ENCODE results near the gene CFAP73.
"Not testable (repeated sequence)": the region's sequence is repeated elsewhere in the genome, so short reads cannot be mapped to it uniquely, and the experiment has no call there.

The CFAP73 gene

DNA sequence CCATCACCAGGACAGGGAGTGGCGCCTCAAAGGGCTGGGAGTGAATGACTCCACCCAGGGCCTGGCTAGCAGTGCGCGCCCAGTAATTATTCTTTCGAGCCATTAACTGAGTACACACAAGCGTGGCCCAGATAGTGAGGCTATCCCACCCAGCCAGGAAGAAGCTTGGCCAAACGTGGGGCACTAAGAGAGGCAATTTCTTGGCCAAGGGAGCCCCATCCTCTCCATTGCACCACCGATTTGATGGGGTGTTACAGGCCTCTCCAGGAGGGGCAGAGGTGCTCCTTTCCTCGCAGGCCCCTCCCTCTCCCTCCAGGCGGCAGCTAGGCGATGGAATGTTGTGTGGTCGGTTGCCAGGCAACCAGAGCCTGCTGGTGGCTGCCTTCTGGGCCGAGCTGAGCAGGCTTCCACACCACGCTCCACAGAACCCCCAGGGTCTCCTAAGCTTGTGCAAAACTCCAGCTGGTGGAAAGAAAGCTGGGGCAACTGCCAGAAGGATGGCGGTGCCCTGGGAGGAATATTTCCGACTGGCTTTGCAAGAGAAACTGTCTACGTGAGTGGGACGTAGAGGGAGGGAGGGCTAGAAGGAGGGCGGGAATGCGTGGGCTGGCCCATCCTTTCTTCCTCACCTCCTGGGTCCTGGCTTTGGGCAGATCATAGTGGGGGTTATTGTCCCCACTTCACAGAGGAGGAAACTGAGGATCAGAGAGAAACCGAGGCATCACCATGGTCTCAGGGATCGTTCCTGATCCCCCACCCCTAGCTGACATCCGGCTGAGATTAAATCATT, at the start of gene CFAP73:
TSS of gene CFAP73 (plus strand) at position 364 of the 790 bp plus-strand sequence. CDS start at position 498, 134 bp downstream.
- DNase-seq (ENCODE audit: low spot score), result peak; percentile 90

DNA sequence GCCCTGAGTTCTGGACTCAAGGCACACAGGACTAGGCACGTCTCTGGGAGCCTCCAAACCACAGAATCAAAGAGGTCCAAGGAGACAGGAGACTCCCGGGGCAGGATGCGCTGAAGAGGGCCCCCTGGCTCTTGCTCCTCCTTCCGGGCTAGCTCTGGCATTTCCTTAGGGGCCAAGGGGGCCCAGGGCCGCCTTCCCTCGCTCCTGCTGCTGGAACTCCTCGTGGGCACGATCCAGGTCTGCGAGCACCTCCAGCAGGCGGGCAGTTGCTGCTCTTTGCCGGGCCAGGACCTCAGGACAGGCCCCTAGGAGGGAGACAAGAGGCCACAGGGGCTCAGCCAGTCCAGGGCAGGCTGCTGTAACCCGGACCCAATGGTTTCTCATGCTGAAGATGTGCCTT, 49.8 kb upstream of the CFAP73 start:
- no peak for DNase-seq (ENCODE audit: low spot score)

DNA sequence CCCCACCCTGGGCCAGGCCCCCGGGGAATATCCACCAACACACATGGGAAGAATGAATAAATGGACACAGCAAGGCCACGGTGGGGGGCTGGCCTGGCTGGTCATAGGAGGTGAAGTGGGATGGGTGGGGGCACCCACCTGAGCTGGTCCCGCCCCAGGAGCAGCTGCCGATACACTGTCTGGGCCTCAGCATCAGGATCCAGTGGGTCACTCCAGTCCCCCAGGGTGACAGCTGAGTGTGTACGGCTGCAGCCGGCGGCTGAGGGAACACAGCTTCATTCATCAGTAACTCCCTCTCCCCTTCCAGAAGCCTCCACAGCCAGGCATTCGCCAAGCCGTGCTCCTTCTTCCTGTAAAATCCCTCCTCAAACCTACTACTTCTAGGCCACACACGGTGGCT, 47.8 kb upstream of the CFAP73 start:
- no peak for DNase-seq (ENCODE audit: low spot score)

DNA sequence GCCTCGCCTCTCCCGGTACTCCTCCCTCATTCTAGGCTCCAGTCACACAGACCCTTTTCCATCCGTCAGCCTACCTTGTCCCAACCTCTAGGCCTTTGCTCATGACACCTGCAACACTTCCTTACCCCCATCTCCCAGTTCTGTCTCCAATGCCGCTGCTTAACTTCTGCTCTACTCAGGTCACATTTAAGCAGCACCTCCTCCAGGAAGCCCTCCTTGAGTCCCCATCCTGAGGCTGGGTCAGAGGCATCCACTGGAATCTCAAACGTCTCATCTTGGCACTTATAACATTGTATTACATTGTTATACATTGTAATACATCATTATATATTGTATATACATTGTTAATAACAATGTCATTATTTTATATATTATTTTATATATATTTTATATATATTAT, 46.7 kb upstream of the CFAP73 start:
- DNase-seq (ENCODE audit: low spot score), result no peak

DNA sequence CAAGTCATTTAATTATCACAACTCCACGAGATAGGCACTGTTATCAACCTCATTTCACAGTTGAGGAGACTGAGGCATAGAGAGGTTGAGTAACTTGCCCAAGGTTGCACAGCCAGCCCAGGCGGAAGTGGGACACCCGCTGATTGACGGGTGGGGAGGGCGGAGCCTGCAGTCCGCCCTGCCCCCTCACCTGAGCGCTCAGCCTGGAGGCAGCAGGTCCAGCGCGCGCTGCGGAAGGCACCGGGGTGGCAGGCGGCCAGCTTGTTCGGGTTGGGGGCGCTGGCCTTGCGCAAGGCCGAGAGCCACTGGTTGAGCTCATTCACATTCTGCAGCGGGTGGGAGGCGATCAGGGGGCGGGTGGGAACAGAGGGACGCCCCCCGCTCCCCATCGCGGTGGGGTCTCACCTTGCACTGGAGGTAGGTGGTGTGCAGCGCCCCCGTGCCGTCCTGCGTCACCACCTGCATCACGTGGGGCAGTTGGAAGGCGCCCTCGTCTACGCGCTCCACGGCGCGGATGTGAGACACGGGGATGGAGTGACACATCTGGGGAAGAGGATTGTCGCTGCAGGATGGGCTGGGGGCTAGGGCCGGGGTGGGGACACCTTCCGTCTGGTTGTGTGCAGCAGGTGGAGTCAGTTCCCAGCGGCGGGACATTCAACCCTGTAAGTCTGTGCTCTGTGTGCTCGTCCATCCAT, 45.6 kb upstream of the CFAP73 start:
- no peak for DNase-seq (ENCODE audit: low spot score)

DNA sequence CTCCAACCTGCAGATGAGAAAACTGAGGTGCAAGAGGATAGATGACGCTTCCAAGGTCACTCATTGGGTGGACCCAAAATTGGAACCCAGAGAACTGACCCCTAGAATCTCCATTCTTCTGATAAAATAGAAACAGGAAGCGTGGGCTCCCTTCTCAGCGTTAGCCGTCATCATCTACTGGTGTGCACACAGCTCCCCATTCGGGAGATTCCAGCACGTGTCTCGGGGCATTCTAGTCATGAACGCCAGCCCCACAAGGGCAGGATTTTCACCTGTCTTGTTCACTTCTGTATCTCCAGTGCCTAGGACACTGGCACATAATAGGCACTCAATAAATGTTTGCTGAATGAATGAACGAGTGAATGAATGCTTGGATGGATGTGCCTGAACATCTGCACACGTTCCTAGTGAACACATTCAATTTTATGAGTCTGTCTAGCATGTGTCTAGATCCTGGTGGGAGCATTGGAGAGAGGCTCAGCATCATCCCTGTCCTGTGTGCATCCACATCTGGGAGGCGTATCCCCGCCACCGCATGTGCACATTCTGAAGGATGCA, 44.5 kb upstream of the CFAP73 start:
- DNase-seq (ENCODE audit: low spot score), result no peak

DNA sequence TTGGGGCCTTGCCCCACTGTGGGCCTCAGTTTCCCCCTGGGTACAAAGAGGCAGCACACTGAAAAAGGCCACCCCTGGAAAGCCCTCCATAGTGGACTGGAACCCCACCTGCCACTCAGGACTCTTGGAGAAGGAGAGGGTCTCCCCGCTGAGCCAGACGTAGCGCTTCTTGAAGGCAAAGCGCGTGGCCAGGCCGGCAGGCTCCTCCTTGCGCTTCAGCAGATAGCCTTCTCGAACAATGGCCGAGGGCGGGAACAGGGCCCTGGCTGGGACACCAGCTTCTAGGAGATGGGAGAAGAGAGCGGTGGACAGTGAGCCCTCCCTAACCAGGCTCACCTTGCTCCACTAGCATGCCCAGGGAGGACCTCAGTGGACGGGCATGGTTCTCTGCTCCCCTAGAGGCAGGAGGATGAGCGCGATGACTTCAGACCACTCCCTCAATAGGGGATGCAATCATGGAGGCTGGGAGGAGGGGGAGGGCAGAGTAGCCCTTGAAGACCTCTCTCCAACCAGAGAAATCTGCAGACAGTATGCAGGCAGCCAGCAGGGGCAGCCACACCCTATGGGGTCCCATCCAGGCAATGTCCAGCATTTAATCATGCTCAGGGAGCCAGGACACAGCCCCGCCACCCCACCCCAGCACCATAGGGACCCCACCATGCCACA, 43.8 kb upstream of the CFAP73 start:
- no peak for DNase-seq (ENCODE audit: low spot score)

DNA sequence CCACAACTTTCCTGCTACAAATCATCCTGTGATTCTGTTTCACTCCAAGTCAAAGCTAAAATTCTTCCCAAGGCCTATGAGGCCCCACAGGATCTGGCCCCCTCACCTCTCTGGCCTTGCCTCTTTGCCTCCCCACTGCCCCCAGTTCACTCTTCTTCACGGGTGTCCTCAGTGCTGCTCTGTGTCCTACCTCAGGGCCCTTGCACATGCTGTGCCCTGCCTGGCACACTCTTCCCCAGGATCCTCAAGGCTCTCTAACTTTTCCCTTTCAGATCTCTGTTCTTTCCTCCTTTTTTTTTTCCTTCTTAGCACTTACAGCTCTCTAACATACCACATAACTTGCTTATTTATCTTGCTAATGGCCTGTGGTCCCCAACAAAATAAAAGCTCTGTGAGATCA, 43.2 kb upstream of the CFAP73 start:
- no peak for DNase-seq (ENCODE audit: low spot score)

DNA sequence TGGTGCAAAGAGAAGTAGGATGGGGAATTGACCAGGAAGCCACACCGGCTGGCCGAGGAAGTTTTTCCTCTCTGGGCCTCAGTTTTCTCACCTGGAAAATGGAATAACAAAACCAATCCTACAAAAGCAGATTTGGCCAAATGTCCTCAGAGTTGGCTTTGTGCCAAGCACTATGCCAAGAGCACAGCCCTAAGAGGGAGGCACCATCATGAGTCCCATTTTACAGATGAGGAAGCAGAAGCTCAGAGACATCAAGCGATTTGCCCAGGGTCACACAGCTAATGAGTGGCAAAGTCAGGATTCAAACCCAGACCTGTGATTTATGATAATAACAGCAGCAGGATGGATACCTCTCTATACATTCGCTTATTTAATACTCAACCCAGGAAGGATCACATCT, 41.2 kb upstream of the CFAP73 start:
- no peak for DNase-seq (ENCODE audit: low spot score)

DNA sequence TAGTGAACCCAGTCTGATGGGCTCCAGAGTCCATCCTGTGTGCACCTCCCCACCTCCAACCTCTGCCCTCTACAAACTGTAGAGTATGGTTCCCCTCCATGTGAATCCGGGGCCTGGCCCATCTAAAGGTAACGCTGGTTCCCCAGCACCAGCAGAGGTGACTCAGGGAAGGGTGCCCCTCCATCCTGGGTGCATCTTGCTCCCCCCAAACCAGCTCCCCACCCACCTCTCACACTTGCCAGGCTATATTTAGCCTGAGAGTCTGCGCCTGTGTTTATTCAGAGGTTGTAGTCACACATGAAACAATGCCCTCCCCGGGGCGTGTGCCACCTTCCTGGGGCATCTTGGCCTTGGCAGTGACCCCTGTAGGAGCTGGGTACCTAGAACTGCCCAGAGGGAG, 40.2 kb upstream of the CFAP73 start:
- no peak for DNase-seq (ENCODE audit: low spot score)

DNA sequence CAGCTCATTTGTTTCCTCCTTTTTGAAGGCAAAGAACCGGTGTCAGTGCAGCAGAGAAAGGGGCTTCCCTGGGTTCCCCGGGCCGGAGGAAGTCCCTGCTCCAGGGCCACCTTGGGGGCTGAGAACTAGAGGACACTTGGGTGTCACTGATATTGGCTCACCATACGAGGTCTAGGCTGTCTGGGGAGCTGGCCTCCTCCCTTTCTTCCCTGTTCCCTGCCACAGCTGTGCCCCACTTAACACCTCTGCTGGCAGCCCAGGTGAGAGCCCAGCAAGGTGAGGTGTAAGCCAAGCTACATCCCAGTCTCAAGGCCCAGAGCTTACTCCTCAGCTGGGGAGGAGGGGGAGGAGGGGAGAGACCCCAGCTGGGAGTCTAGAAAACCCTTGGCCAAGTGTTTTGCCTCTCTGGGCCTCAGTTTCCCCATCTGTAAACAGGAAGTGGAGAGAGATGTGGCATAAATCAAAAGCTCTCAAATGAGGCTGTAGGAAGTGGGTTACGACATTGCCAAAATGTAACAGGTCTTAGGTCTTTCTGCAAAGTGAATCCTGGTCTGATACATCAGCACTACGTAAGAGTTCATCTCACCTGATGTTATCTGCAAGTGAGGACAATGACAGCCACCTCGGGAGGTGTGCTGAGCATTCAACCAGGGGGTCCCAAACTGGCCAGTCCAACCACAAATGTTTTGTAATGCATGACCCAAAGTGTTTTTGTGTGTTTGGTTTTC, 39.5 kb upstream of the CFAP73 start:
- no peak for DNase-seq (ENCODE audit: low spot score)

DNA sequence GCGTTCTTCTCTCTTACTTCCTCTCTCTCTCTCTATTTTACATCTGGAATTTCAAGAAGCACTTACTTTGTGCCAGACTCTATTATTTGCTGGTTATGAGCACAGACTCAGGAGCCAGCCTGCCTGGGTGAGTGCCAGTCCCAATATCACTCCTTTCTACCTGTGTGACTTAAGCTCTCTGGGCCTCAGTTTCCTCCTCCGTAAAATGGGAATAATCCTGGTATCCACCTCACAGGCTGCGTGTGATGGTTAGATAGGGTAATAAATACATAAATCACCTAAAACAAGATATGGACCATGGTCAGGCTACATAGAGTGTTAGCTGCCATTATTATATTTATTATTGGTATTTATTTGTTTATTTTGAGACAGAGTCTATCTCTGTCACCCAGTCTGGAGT, 38.3 kb upstream of the CFAP73 start:
- DNase-seq (ENCODE audit: low spot score), result no peak

DNA sequence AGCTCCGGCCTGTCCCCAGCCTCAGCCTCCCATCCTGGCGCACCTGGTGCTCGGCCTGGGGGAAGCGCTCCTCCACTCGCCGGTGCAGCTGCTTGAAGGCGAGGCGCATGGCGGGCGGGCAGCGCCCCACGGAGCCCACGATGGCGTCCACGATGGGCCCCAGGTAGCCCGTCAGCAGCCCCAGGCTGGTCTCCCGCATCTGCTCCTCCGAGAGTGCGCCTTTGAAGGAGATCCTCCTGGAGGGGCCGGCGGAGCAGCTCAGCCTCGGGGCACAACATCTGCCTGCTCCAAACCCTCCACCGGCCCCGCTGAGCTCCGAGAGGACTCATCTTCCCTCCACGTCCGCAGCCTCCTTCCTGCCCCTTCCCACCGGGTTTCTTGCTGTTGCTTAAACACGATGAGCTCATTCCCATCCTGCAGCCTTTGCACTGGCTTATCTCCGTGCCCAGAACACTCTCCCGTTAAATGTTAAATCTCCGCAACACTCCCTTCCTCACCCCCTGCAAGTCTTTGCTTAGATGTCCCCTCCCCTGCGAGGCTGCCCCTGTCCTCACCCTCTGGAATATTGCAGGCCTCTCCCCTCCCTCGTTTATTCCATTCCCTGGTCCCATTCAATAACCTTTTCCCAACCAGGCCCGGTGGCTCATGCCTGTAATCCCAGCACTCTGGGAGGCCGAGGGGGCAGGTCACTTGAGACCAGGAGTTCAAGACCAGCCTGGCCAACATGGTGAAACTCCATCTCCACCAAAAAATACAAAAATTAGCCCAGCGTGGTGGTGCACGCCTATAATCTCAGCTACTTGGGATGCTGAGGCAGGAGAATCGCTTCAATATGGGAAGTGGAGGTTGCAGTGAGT, 37.3 kb upstream of the CFAP73 start:
- DNase-seq (ENCODE audit: low spot score), result no peak

DNA sequence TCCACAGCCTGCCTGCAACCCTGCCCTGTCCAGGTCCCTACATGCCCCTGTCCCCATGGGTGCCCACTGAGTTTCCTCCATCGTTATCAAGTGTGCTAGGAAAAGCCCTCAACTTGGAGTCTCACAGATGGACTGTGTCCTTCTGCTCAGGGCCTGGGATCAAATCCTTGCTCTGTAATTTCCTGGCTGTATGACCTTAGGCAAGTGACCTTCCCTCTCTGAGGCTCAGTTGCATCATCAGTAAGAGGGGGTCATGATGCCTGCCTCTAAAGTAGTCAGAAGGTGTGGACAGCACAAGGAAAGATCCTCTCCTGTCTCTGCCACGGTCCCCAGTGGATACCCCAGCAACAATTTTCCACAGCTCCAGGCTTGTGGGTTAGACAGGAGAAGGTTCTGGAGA, 36.1 kb upstream of the CFAP73 start:
- no peak for DNase-seq (ENCODE audit: low spot score)

DNA sequence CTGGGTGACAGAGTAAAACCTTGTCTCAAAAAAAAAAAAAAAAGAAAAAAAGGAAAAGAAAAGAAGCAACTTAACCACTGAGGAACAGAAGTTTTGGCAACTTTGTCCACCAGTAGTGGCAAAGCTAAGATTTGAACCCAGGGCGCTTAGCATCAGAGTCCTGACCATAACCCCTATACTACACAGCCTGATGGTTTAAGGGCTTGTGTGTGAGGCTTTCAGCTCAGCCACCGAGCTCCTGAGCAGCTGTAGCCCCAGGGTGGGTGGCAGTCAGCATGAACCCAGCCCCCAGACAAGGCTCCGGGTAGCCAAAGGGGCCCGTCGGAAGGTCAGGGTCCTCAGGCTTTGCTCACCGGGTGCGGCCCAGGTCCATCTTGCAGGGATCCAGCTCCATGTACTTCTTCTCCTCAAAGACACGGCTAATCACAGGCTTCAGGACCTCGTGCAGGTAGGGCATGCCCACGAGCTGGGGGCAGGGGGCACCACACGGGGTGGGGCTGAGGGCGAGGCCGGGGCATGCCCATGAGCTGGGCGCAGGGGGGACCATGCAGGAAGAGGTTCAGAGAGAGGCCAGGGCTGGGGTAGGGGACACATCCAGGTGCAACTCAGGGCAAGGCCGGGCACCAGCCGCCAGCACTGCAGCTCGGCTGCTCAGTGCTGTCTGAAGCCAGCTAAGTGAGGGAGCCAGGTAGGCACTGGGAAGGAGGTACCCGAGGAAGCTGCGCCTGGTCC, 34.9 kb upstream of the CFAP73 start:
- no peak for DNase-seq (ENCODE audit: low spot score)

DNA sequence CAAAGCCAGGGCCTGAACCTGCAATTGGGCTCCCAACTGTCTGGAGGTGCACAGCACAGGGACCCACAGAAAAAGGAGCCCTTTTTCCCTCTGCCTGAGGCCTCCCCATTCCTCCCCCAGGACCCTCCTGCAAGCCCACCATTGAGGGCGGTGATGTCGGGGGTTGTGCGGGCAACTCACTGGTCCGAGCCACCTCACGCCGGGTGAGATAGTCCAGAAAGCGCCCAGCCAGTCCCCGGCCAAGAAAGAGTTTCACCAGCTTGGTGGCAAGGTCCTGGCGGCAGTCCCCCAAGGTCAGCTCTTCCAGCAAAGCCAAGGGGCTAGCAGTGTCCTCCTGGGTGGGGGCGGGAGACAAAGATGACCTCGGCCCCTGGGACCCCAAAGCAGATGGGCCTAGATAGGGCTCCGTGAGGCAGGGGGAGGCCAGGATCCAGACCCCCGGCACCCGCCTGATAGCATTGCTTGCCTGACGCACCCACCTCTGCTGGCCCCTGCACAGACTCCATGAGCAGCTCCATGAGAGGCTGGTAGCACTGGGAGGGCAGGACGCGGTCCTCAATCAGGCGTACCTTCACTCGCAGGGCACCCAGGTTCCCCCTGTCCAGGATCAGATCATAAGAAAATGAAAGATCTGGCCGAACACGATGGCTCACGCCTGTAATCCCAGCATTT, 33.9 kb upstream of the CFAP73 start:
- no peak for DNase-seq (ENCODE audit: low spot score)

DNA sequence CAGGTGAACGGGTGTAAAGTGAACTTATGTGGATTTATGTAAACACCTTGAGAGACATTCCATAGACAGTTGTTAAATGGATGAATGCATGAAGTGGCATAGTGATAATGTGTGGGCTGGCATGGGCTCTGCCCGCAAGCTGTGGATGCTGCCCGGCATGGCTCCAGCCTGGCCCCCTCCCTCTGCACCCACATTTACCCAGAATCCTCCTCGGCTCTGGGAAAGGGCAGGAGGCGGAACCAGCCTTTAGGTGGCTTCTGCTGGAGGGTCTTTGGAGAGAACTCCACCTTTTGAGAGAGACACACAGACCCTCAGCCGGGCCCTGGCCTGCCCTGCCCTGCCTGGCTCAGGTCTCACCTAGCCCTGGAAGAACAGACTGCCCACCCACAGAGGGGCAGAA, 32.6 kb upstream of the CFAP73 start:
- DNase-seq (ENCODE audit: low spot score), result no peak

DNA sequence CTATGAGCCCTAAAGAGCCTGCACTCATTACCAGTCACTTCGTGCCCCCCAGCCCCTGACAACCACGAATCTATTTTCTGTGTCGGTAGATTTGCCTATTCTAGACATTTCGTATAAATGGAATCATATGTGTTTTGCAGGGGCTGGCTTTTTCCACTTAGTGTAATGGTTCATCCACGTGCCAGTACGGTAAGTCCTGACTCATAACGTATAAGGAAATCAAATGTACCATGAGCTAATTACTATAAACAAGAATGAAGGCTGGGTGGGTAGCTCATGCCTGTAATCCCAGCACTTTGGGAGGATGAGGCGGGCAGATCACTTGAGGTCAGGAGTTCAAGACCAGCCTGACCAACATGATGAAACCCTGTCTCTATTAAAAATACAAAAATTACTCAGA, 31.8 kb upstream of the CFAP73 start:
- DNase-seq (ENCODE audit: low spot score), result not testable (repeated sequence)

DNA sequence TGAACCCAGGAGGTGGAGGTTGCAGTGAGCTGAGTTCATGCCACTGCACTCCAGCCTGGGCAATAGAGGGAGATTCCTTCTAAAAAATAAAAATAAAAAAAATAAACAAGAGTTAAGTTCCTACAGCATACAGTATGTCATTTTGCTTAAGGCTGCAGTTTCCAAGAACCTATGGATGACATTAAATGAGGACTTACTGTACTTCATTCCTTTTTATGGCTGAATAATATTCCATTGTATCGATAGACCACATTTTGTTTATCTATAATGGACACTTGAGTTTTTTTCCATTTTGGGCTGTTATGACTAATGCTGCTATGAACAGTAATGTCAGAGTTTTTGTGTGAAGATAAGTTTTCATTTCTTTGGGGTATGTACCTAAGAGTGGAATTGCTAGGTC, 31.4 kb upstream of the CFAP73 start:
- DNase-seq (ENCODE audit: low spot score), result no peak

Measured in GM03348 (cell line).